GM10266 (cell line): ENCODE results near the gene ADCY3.

Experiments
- DNase-seq: peaks from one replicate; pipeline ENCODE4 v3.0.0; 2012; ENCODE audit errors: extremely low spot score
- CTCF ChIP-seq: IDR thresholded peaks from 2 replicates; pipeline ENCODE4 v1.5.1; 2012; ENCODE audit warnings: mild to moderate bottlenecking, low read depth; ENCODE audit not compliant: control insufficient read depth, insufficient read depth; ENCODE audit errors: missing control alignments

The ADCY3 gene

GRCh38 chr2:24822049-24822706 is 97.9 kb downstream of the ADCY3 start:
- DNase-seq = no peak

GRCh38 chr2:24821433-24821891 is 98.6 kb downstream of the ADCY3 start:
- TF ChIP-seq CTCF = no peak
- DNase-seq = no peak

More at GRCh38 chr2:24822049-24822706, 97.9 kb downstream of the ADCY3 start:
- TF ChIP-seq CTCF = no peak

GRCh38 chr2:24820598-24821432 is 99.2 kb downstream of the ADCY3 start:
- no peak for DNase-seq

GRCh38 chr2:24820175-24820513 is 99.9 kb downstream of the ADCY3 start:
- DNase-seq = no peak
- TF ChIP-seq CTCF = no peak

More at GRCh38 chr2:24820598-24821432, 99.2 kb downstream of the ADCY3 start:
- no peak for TF ChIP-seq CTCF

- no peak for DNase-seq
- TF ChIP-seq CTCF = no peak
These were observed 100.4 kb downstream of the ADCY3 start for GRCh38 chr2:24819442-24820174.

- no peak for DNase-seq
- TF ChIP-seq CTCF = no peak
These were observed 101.3 kb downstream of the ADCY3 start for GRCh38 chr2:24818721-24819167.
